IPS-18c (cell line): ENCODE data around the gene NF1.

Experiments
- H3K4me3 ChIP-seq: 2 replicates; pipeline ENCODE4 v1.7.0; 2013; ENCODE audit warnings: low read depth, mild to moderate bottlenecking, low read length, moderate library complexity; ENCODE audit not compliant: insufficient read depth
- H3K9me3 ChIP-seq: one replicate; pipeline ENCODE4 v1.6.1; 2013; ENCODE audit warnings: mild to moderate bottlenecking, low read length, moderate library complexity; ENCODE audit not compliant: control insufficient read depth, insufficient read depth

NF1 gene

DNA sequence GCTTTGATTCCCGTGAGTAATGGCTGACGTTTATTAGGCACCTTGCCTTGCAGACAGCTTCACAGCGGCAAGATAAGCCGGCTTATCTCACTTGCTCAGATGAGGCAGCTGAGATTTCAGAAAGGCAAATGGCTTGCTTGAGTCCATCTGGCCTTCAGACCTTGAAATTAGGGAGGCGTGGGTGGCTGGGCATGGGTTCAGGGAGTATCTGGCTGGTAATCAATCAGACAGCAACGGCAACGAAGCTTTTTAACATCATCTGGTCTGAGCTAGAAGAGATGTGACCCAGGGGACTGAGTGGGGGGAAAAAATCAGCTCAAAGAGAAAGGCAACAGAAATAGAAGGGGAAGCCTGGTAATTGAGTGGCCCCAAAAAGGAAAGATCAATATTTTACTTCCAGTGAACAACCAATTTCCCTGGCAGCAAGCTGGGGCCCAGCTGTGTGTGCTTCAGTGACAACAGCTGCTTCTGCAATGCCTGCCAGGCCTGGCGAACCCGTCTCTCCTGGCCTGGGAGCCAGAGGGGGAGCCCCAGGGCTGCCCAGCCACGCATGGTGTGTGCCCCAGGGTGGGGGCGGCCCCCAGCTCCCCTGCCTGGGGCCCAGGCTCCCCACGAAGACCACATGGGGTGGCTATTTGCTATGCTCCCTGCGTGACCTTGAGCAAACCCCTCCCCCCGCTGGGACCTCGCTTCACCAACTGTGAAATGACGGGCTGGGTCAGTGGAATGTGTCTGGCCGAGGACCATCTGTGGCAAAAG lies 330.7 kb downstream of the NF1 start:
- H3K4me3 ChIP-seq: no peak overlapping the region

More for the DNA sequence above, 330.7 kb downstream of the NF1 start:
- H3K9me3 ChIP-seq: no peaks in the 10 kb centered on the region
